Measurements from ENCODE around the gene TSPAN18.

DNA sequence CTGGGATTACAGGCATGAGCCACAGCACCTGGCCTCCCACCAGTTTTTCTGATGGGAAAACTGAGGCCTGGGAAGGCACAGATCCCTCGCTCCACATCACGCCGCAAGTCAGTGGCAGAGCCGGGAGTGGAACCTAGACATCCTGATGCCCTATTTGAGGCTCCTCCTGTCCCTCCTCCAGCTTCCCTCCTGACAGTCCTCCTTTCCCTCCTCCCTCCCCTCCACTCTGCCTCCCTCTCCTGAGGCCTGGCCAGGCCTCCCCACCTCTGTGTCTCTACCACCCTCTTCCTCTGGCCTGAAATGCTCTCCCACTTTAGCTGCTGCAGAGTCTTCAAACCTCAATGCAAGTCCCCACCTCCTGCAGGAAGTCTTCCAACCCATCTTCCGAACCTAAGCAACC is 237.2 kb downstream of the TSPAN18 start:
- no peak for TF ChIP-seq POLR2AphosphoS5 (IDR thresholded peaks at IDR 0.05; ENCODE audit: low read depth, low read length)
- no peak for TF ChIP-seq POLR2A (IDR thresholded peaks at IDR 0.05; ENCODE audit: low read depth, low read length)
- TF ChIP-seq TAF1 (IDR thresholded peaks at IDR 0.05; ENCODE audit: borderline replicate concordance, low read depth, low read length) = no peak
